ENCODE measurements around the gene FGR.
A peak's percentile ranks its signal among the peaks of the same experiment; 100 is the strongest.
"Not testable (repeated sequence)": the region's sequence is repeated elsewhere in the genome, so short reads cannot be mapped to it uniquely, and the experiment has no call there.

The FGR gene

DNA sequence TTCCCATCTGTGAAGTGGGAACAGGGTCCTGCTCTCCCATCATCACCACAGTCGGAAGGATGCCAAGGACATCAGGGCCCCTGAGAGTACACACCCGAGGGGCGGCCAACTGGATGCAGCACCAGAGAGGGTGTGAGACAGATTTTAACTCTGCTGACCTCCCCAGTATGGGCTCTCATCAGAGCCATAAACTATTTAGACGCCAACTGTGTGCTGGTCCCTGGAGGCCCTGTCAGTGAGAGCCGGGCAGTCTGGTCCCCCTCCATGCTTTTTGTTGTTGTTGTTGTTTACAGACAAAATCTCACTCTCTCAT lies 1.7 kb downstream of the FGR start:
- no peak for DNase-seq (ENCODE audit: low spot score)
- TF ChIP-seq, protein P1, sequence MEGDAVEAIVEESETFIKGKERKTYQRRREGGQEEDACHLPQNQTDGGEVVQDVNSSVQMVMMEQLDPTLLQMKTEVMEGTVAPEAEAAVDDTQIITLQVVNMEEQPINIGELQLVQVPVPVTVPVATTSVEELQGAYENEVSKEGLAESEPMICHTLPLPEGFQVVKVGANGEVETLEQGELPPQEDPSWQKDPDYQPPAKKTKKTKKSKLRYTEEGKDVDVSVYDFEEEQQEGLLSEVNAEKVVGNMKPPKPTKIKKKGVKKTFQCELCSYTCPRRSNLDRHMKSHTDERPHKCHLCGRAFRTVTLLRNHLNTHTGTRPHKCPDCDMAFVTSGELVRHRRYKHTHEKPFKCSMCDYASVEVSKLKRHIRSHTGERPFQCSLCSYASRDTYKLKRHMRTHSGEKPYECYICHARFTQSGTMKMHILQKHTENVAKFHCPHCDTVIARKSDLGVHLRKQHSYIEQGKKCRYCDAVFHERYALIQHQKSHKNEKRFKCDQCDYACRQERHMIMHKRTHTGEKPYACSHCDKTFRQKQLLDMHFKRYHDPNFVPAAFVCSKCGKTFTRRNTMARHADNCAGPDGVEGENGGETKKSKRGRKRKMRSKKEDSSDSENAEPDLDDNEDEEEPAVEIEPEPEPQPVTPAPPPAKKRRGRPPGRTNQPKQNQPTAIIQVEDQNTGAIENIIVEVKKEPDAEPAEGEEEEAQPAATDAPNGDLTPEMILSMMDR (IDR thresholded peaks at IDR 0.05; ENCODE audit: extremely low read depth, missing control alignments): no peak

DNA sequence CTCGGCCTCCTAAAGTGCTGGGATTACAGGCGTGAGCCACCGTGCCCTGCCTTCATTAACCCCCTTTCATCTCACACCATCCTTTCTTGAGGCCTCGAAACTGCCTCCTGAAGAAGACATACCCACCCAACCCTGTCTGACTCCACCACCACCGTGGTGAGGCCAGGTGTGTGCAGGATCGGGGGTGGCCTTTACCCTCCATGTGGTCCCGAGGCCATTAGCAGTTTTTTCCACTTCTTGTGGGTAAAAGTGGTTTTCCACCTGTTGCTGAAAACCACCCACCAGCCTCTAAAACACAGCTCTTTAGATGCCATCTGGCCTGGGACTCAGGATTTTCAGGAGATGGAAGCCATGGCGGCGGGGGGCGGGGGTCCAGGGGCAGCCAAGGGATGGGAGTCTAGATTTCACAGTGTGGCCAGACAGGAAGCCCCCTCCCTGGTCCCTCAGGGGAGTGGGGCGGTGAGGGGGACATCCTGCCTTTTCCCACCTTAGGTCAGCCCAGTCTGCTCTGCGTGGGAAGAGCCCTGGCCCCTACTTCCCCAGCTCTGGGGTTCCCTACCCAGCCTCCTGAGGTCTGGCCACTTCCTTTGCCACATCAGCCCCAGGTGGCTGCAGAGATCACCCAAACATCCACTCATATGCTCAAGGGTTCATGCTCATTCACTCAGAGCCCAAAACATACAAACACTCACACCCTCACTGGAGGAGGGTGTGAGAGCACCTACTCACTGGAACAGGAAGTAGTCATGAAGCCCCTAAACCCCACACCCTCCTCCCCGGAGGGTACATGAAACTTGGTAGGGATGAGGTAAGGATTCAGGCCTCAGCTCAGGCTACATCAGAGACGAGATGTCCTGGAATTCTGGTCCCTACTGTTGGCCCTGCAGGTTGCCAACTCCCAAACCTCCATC lies 2.3 kb downstream of the FGR start:
- peak; percentile 80 for DNase-seq (ENCODE audit: low spot score)
- TF ChIP-seq, protein P1 (IDR thresholded peaks at IDR 0.05; ENCODE audit: extremely low read depth, missing control alignments): no peak

DNA sequence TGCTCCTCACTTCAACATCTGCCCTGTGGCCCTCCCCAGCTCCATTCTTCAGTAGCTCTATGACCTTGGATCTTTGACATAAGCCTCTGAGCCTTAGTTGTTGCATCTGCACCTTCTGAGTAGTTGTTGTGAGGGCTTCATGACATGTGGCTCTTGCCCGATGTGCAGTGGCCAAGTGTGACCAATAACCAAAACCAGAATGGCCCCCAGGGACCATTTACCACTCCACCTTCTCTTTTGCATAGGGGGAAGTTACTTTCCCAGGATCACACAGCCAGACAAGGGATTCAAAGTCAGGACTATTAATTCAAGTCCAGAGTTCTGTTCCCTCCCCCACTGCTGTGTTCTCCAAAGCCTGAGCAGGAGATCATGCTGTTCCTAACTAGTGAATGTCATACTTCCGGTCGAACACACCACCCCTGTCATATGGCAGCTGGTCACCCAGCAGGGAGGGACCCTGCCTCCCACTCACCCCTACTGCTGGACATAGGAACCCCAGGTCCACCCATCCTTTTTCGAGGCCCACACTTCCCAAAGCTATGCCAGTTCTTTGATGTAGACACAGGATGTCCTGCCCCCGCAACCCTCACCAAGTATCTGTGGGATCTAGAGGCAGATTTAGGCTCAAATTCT lies 4.0 kb downstream of the FGR start:
- DNase-seq (ENCODE audit: low spot score): peak; percentile 55

DNA sequence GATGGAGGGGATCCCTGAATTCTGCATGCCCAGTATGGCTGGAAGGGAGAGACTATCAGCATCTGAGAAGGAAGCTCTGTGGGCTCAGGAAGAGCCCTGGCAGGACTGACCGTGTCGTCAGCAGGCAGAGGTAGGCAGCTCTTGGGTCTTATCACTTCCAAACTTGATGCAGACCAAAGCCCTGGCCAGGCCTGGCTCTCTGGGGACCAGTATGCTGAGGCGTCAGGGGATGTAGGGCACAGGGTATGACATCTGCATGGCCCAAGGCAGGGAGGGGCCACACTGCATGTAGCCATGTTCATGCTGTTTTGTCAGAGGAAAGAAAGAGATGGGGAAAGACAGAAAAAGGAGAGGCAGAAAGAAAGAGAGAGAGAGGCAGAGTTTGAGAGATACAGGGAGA lies 6.3 kb downstream of the FGR start:
- DNase-seq (ENCODE audit: low spot score): no peak
- TF ChIP-seq, protein P1 (IDR thresholded peaks at IDR 0.05; ENCODE audit: extremely low read depth, missing control alignments): no peak

More for the DNA sequence above, 4.0 kb downstream of the FGR start:
- TF ChIP-seq, protein P1 (IDR thresholded peaks at IDR 0.05; ENCODE audit: extremely low read depth, missing control alignments): no peak

DNA sequence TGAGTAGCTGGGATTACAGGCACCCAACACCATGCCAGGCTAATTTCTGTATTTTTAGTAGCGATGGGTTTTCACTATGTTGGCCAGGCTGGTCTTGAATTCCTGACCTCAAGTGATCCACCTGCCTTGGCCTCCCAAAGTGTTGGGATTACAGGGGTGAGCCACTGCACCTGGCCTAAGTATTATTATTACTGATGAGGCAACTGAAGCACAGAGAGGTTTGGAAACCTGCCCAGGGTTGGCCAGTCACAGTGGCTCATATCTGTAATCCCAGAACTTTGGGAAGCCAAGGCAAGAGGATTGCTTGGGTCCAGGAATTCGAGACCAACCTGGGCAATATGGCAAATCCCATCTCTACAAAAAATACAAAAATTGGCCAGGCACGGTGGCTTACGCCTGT lies 7.3 kb downstream of the FGR start:
- DNase-seq (ENCODE audit: low spot score): not testable (repeated sequence)

DNA sequence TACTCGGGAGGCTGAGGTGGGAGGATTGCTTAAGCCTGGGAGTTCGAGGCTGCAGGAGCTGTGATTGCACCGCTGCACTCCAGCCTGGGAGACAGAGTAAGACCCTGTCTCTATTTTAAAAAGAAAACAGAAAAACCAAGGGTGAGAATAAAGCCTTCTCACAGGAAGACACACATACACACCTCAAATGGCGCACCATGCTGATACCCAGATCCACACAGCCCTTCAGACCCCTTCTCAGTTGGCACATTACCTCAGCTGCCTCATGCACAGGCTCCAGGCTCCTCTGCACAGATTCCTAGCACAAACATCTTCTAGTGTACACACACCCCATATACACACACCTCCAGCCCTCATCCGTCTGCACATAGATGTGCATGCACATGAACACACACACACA lies 7.9 kb downstream of the FGR start:
- DNase-seq (ENCODE audit: low spot score): no peak
- TF ChIP-seq, protein P1 (IDR thresholded peaks at IDR 0.05; ENCODE audit: extremely low read depth, missing control alignments): no peak

DNA sequence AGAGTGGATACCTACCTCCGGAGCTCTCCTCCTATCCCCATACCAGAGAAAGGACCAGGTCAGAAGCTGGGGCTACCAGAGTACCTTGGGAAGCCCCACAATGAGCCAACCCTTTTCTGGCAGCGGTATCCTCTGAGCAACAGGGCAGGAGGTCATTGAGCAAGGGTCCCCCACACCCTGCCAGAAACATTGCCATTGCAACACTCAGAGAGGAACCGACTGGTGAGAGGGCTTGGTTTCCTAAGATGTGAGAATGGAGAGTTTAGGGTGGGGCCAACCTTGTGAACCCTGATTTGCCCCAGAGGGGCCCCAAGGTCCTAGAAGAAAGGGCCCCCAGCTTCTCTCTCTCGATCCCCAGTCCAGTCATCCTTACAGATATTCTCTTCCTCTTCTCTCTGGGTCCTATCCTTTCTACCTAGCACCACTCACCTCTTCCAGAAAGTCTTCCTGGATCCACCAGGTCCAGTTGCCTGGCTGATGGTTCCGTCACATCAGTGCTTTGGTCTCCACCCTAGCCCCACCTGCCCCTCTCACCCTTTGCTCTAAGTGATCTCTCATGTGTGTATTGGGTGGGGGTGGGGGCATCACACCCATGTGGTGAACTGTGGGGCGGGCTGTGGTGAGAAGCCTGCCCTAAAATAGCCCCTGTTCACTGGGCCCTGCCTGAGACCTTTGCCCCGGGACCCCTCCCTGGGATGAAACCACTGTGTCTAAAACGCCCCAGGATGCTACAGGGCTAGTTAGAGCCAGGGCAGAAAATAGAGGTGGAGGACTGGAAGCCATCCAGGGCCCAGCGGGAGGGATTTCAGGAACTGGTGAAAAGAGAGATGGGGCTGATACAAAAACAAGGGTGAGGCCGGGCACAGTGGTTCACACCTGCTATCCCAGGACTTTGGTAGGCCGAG lies 8.7 kb downstream of the FGR start:
- peak; percentile 49 for DNase-seq (ENCODE audit: low spot score)
- TF ChIP-seq, protein P1 (IDR thresholded peaks at IDR 0.05; ENCODE audit: extremely low read depth, missing control alignments): no peak

Measured in GM20000 (cell line).